ENCODE measurements around the gene RARS1.

The RARS1 gene
- long read RNA-seq, transcript RARS-201 (15 exons, 2,146 nt): major isoform, 281 of 362 reads
- long read RNA-seq, transcript RARS-209 (3 exons, 757 nt): minor isoform, 8 of 362 reads
- long read RNA-seq, partial matches to known transcripts: 61 of 362 reads
- long read RNA-seq, other reads (novel, unspliced or antisense): 12 of 362 reads

DNA sequence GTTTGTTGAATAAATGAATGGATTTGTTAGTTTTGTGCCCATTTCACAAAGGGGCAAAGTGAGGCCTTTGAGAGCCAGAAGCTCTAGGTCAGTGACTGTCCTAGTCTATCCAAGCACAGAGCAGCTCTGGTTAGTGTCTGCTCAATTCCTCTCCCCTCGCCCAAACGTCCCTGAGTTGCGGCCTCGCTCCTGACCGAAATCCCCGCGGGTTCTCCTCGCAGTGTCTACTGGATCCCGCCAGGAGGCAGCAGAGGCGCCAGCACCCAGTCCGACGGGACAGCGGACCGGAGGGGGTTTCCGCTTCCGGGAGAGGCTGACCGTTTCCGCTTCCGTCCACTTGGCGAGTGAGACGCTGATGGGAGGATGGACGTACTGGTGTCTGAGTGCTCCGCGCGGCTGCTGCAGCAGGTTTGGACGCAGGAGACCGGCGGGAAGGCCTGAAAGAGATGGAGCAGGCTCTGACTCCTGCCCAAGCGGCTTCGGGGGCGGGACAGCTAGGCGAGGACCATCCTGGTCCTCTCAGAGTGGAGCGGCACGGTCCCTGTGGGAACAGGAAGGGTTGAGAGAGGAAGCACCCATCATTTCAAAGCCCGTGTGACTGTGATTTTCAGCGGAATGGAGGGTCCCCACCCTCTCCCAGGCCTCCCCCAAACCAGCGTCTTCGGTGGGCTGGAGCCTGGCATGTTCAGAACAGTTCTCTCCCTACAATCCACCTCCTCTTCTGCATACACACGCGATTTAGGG, at the start of gene RARS1:
RARS1 (plus strand) TSS at position 336 of the 744 bp plus-strand sequence; CDS start at position 364, 28 bp downstream.
- peak within 1 kb of the TSS; percentile 100 for H3K4me3 ChIP-seq (replicated peaks; ENCODE audit: insufficient read depth, low read length)
- peak; percentile 85 to 93 for DNase-seq (ENCODE audit: low read depth in 1 of 2, low spot score in 1 of 2)
- no peaks in the 10 kb centered on the region for H3K27me3 ChIP-seq (ENCODE audit: insufficient read depth, poor library complexity, severe bottlenecking)
- H3K27ac ChIP-seq (replicated peaks): peak within 1 kb of the TSS; percentile 48
- TF ChIP-seq SPI1 (IDR thresholded peaks at IDR 0.05; ENCODE audit: borderline replicate concordance, low read depth) (no peak), POLR2AphosphoS5 (IDR thresholded peaks at IDR 0.05; ENCODE audit: low read depth) (peak; percentile 97), GABPA (IDR thresholded peaks at IDR 0.05; ENCODE audit: low read depth) (peak; percentile 100)
- TF ChIP-seq, protein P1, sequence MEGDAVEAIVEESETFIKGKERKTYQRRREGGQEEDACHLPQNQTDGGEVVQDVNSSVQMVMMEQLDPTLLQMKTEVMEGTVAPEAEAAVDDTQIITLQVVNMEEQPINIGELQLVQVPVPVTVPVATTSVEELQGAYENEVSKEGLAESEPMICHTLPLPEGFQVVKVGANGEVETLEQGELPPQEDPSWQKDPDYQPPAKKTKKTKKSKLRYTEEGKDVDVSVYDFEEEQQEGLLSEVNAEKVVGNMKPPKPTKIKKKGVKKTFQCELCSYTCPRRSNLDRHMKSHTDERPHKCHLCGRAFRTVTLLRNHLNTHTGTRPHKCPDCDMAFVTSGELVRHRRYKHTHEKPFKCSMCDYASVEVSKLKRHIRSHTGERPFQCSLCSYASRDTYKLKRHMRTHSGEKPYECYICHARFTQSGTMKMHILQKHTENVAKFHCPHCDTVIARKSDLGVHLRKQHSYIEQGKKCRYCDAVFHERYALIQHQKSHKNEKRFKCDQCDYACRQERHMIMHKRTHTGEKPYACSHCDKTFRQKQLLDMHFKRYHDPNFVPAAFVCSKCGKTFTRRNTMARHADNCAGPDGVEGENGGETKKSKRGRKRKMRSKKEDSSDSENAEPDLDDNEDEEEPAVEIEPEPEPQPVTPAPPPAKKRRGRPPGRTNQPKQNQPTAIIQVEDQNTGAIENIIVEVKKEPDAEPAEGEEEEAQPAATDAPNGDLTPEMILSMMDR (IDR thresholded peaks at IDR 0.05; ENCODE audit: insufficient read depth, low read length): peak; percentile 97
- TF ChIP-seq, protein P2, sequence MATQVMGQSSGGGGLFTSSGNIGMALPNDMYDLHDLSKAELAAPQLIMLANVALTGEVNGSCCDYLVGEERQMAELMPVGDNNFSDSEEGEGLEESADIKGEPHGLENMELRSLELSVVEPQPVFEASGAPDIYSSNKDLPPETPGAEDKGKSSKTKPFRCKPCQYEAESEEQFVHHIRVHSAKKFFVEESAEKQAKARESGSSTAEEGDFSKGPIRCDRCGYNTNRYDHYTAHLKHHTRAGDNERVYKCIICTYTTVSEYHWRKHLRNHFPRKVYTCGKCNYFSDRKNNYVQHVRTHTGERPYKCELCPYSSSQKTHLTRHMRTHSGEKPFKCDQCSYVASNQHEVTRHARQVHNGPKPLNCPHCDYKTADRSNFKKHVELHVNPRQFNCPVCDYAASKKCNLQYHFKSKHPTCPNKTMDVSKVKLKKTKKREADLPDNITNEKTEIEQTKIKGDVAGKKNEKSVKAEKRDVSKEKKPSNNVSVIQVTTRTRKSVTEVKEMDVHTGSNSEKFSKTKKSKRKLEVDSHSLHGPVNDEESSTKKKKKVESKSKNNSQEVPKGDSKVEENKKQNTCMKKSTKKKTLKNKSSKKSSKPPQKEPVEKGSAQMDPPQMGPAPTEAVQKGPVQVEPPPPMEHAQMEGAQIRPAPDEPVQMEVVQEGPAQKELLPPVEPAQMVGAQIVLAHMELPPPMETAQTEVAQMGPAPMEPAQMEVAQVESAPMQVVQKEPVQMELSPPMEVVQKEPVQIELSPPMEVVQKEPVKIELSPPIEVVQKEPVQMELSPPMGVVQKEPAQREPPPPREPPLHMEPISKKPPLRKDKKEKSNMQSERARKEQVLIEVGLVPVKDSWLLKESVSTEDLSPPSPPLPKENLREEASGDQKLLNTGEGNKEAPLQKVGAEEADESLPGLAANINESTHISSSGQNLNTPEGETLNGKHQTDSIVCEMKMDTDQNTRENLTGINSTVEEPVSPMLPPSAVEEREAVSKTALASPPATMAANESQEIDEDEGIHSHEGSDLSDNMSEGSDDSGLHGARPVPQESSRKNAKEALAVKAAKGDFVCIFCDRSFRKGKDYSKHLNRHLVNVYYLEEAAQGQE (IDR thresholded peaks at IDR 0.05; ENCODE audit: insufficient replicate concordance, low read depth): peak; percentile 86

DNA sequence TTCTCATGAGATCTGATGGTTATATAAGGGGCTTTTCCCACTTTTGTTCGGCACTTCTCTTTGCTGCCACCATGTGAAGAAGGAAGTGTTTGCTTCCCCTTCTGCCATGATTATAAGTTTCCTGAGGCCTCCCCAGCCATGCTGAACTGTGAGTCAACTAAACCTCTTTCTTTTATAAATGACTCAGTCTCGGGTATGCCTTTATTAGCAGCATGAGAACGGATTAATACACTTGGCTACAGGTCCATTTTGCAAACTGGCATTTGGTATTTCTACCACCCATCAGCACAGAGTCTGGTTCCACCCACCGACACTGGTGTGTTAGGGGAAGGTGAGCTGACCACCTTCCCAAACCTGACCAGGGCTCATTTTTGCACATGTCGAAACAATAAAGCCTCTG, 47.9 kb upstream of the RARS1 start:
- no peaks in the 10 kb centered on the region for H3K27me3 ChIP-seq (ENCODE audit: insufficient read depth, poor library complexity, severe bottlenecking)
- no peak for DNase-seq (ENCODE audit: low read depth in 1 of 2, low spot score in 1 of 2)
- no peak overlapping the region for H3K27ac ChIP-seq (replicated peaks)
- TF ChIP-seq SPI1 (IDR thresholded peaks at IDR 0.05; ENCODE audit: borderline replicate concordance, low read depth) (no peak), GABPA (IDR thresholded peaks at IDR 0.05; ENCODE audit: low read depth) (no peak), POLR2AphosphoS5 (IDR thresholded peaks at IDR 0.05; ENCODE audit: low read depth) (no peak)
- TF ChIP-seq, protein P2 (IDR thresholded peaks at IDR 0.05; ENCODE audit: insufficient replicate concordance, low read depth): no peak
- TF ChIP-seq, protein P1 (IDR thresholded peaks at IDR 0.05; ENCODE audit: insufficient read depth, low read length): no peak
- no peak overlapping the region for H3K4me3 ChIP-seq (replicated peaks; ENCODE audit: insufficient read depth, low read length)

DNA sequence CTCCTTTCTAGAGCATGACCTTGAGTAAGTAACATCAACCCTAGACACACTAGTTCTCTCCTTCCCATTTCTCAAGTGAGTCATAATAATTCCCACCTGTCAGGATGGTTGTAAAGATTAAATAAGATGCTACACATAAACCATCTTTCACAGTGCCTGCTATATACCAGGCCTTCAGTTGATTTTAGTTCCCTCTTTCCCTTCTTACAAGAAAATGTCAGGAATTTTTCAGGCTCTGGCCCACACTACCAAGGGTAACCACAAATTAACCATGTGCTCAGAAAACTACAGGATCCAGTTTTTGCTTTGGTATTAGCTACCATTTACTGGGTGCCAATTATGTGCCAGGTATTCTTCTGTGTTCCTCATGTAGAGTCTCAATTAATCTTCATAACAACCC, 42.7 kb upstream of the RARS1 start:
- Histone ChIP-seq H3K27ac (replicated peaks) (no peak overlapping the region), H3K4me3 (replicated peaks; ENCODE audit: insufficient read depth, low read length) (no peak overlapping the region), H3K27me3 (ENCODE audit: insufficient read depth, poor library complexity, severe bottlenecking) (no peaks in the 10 kb centered on the region)
- no peak for DNase-seq (ENCODE audit: low read depth in 1 of 2, low spot score in 1 of 2)
- no peak for TF ChIP-seq POLR2AphosphoS5 (IDR thresholded peaks at IDR 0.05; ENCODE audit: low read depth)
- TF ChIP-seq, protein P2 (IDR thresholded peaks at IDR 0.05; ENCODE audit: insufficient replicate concordance, low read depth): no peak
- TF ChIP-seq, protein P1 (IDR thresholded peaks at IDR 0.05; ENCODE audit: insufficient read depth, low read length): no peak
- TF ChIP-seq GABPA (IDR thresholded peaks at IDR 0.05; ENCODE audit: low read depth): no peak
- TF ChIP-seq SPI1 (IDR thresholded peaks at IDR 0.05; ENCODE audit: borderline replicate concordance, low read depth): no peak
